Fibroblast of pulmonary artery (primary cell): Measurements from ENCODE around the gene PLEKHG3.

Experiments
- DNase-seq: peaks from one replicate; pipeline ENCODE4 v3.0.0-alpha.2; 2010; ENCODE audit warnings: low read depth
- H3K4me3 ChIP-seq: replicated peaks from 2 replicates; pipeline ENCODE4 v1.5.1; 2011; ENCODE audit warnings: low read depth, mild to moderate bottlenecking, control low read depth, low read length, moderate library complexity
- CTCF ChIP-seq: IDR thresholded peaks from 2 replicates; pipeline ENCODE4 v1.5.1; 2011; ENCODE audit warnings: mild to moderate bottlenecking, control low read depth, low read length, inconsistent platforms; ENCODE audit errors: missing control alignments

The PLEKHG3 gene

GRCh38 chr14:64760146-64760755 lies 56.0 kb downstream of the PLEKHG3 start:
- DNase-seq = peak; percentile 54
- H3K4me3 ChIP-seq = no peak overlapping the region
- TF ChIP-seq CTCF = peak; percentile 74

DNA sequence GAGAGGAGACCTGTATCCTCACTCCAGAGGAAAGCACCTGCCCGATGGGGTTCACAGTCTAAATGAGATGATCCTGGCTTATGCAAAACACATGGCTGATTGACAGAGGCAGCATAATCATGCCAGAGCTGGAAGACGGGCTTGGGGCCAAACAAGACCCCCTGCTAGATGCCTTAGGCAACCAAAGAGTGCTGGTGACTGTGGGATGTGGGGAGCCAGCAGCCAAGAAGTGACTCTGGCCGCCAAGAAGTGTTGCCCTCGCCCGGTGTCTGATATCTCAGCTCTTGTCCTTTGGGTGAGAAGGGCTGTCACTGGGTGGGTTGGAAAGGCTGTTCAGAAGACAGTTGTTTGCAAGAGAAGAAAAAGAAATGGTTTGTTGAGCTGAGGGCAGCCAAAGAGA lies 56.7 kb downstream of the PLEKHG3 start:
- H3K4me3 ChIP-seq = no peak overlapping the region
- TF ChIP-seq CTCF = no peak
- DNase-seq = no peak

DNA sequence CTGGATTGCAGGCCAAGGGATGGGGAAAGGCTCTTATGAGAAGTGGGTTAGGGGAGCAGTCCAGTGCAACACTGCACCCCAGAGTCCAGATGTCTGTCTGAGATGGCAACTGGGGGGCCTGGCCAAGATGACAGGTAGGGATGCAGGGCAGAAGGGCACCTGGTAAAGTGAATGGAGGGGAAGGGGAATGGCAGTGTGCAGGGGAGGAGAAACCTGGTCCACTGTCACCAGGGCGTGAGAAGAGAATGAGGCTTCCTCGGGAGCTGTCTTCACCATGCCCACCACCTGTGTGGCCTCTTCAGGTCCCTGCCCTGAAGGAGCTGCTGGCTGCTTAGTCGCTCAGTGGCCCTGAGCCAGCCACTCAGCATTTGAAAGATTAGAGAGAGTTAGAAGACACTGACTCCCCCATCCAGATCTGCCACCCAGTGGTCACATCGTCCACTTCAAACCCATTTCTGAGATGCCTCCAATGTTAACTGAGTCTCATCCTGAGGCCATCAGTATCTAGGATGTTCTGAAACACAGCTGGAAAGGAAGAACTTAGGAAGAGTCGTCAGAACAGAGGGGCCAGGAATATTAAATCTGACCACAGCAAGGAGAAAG lies 57.3 kb downstream of the PLEKHG3 start:
- DNase-seq = no peak
- no peak overlapping the region for H3K4me3 ChIP-seq
- no peak for TF ChIP-seq CTCF

DNA sequence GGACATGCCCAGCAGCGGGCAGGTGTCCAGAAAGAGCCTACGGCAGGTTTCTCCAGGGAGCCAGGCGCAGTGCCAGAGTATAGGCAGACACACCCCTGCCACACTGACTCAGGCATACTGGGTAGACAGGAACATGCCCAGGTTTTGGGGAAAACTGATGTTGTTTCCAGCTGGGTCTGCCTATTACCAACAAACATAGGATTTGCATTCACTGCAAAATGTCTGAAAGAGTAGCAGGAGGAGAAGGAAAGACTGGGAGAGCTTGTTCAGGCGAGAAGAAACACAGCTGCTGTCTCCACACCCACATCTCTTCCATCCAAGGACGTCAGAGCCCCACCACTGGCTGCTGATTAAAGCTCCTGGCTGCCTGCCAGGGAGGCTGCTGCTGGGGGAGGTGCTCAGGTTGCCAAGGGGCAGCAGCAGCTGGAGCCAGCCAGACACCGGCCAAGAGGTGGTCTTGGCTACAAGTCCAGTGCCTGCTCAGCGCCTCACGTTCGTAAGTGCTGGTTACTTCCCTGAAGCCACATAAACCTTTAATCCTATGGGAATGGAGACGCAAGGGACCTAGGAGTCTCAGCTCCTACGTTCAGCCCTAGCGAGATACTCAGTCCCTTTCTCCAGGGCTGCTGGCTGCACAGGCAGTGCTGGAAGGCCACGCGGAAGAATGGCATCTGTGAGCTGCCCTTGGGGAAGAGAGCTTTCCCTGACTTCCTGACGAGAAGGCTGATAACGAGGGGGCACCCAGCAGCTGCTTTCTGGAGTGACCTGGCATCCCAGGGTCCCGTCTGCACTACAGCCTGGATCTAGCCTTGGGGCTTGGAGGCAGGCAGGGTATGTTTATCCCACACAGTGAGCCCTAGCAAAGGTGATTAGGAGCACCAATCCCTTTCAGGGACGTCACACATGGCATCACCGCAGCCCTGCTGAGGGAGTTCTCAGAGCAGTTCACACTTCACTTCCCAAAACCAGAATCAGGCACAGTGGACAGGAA lies 58.1 kb downstream of the PLEKHG3 start:
- H3K4me3 ChIP-seq = no peak overlapping the region
- TF ChIP-seq CTCF = no peak
- peak; percentile 96 for DNase-seq

DNA sequence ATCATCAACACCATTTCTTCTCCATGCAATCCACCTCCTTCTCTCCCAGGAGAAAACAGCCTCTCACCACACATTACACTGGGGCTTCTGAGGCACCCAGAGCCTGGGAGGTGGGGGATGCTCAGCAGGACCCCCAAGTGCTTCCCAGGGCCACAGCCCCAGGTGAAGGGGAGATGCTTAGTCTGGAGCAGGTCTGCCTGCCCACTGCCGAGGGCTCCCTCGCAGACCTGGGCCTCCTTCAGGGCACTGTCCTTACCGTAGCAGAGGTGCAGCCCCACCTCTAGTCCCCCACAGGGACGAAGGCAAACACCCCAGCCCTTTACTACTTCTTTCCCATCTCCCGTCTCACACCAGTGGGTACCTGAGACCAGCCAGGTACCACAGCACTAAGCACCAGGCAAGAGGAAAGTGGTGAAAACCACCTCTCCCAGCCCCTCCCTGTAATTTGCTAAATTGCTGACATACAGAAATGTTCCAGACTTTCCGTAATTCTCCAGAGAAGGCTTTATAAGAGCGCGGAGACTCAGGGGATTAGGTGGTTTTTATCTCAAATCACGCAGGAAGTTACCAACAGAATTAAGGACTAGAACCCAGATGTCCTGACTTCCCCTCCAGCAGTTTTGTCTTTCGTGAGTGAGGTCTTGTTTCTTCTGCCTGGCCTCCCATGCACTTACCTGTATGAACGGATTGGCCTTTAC lies 59.0 kb downstream of the PLEKHG3 start:
- DNase-seq = no peak
- no peak for TF ChIP-seq CTCF
- no peak overlapping the region for H3K4me3 ChIP-seq

GRCh38 chr14:64763801-64764621 lies 59.8 kb downstream of the PLEKHG3 start:
- no peak for TF ChIP-seq CTCF
- no peak overlapping the region for H3K4me3 ChIP-seq
- peak; percentile 54 for DNase-seq
